Activated naive CD4-positive, alpha-beta T cell treated with Interleukin-2 at 50 U/mL for 16 hours (primary cell): ENCODE results near the gene GLCCI1.

ENCODE experiments used
- DNase-seq: peaks from one replicate; pipeline ENCODE4 v3.0.0-alpha.2; 2020

Gene GLCCI1

GRCh38 chr7:8134089-8134733 lies 165.6 kb downstream of the GLCCI1 start:
- peak; percentile 42 for DNase-seq

GRCh38 chr7:8135417-8135816 lies 166.8 kb downstream of the GLCCI1 start:
- DNase-seq, result no peak

GRCh38 chr7:8136051-8136730 lies 167.6 kb downstream of the GLCCI1 start:
- DNase-seq, result no peak
